ENCODE measurements around the gene FIGN.
A peak's percentile ranks its signal among the peaks of the same experiment; 100 is the strongest.

FIGN gene

GRCh38 chr2:163593982-163594381 is 141.8 kb downstream of the FIGN start:
- Histone ChIP-seq H3K36me3 (ENCODE audit: insufficient read depth, low read length) (no peaks in the 10 kb centered on the region), H3K27ac (no peak overlapping the region), H3K9ac (ENCODE audit: insufficient read length) (no peak overlapping the region), H3K9me3 (ENCODE audit: low read depth, low read length) (no peaks in the 10 kb centered on the region), H3K4me3 (peak overlapping the region; percentile 9; the same call in 1 of the 2 replicates)
- no peak for DNase-seq (ENCODE audit: low read depth, low spot score)
- TF ChIP-seq POLR2AphosphoS5 (IDR thresholded peaks at IDR 0.05; ENCODE audit: borderline replicate concordance, low read depth, low read length), result no peak
- TF ChIP-seq EZH2 (IDR thresholded peaks at IDR 0.05), result no peak
- TF ChIP-seq FOXP2 (optimal IDR thresholded peaks at IDR 0.05; ENCODE audit: control extremely low read depth, extremely low read length, insufficient read depth), result no peak

- Histone ChIP-seq H3K27ac (no peak overlapping the region), H3K4me3 (no peak overlapping the region), H3K9me3 (ENCODE audit: low read depth, low read length) (no peaks in the 10 kb centered on the region), H3K36me3 (ENCODE audit: insufficient read depth, low read length) (no peaks in the 10 kb centered on the region), H3K9ac (ENCODE audit: insufficient read length) (no peak overlapping the region)
- TF ChIP-seq POLR2AphosphoS5 (IDR thresholded peaks at IDR 0.05; ENCODE audit: borderline replicate concordance, low read depth, low read length) (no peak), FOXP2 (optimal IDR thresholded peaks at IDR 0.05; ENCODE audit: control extremely low read depth, extremely low read length, insufficient read depth) (no peak), EZH2 (IDR thresholded peaks at IDR 0.05) (no peak)
- no peak for DNase-seq (ENCODE audit: low read depth, low spot score)
These were observed 142.7 kb downstream of the FIGN start for GRCh38 chr2:163592954-163593622.

- no peak overlapping the region for H3K4me3 ChIP-seq
- no peak overlapping the region for H3K27ac ChIP-seq
- TF ChIP-seq POLR2AphosphoS5 (IDR thresholded peaks at IDR 0.05; ENCODE audit: borderline replicate concordance, low read depth, low read length) (no peak), EZH2 (IDR thresholded peaks at IDR 0.05) (no peak), FOXP2 (optimal IDR thresholded peaks at IDR 0.05; ENCODE audit: control extremely low read depth, extremely low read length, insufficient read depth) (no peak)
- DNase-seq (ENCODE audit: low read depth, low spot score), result no peak
- no peaks in the 10 kb centered on the region for H3K36me3 ChIP-seq (ENCODE audit: insufficient read depth, low read length)
- H3K9me3 ChIP-seq (ENCODE audit: low read depth, low read length), result no peaks in the 10 kb centered on the region
- H3K9ac ChIP-seq (ENCODE audit: insufficient read length), result no peak overlapping the region
These were observed 144.3 kb downstream of the FIGN start for GRCh38 chr2:163591461-163591860.

GRCh38 chr2:163580757-163581156 is 155.1 kb downstream of the FIGN start:
- Histone ChIP-seq H3K27ac (no peak overlapping the region), H3K36me3 (ENCODE audit: insufficient read depth, low read length) (no peaks in the 10 kb centered on the region), H3K4me3 (no peak overlapping the region), H3K9me3 (ENCODE audit: low read depth, low read length) (no peaks in the 10 kb centered on the region), H3K9ac (ENCODE audit: insufficient read length) (no peak overlapping the region)
- TF ChIP-seq POLR2AphosphoS5 (IDR thresholded peaks at IDR 0.05; ENCODE audit: borderline replicate concordance, low read depth, low read length), result no peak
- TF ChIP-seq EZH2 (IDR thresholded peaks at IDR 0.05), result no peak
- TF ChIP-seq FOXP2 (optimal IDR thresholded peaks at IDR 0.05; ENCODE audit: control extremely low read depth, extremely low read length, insufficient read depth), result no peak
- no peak for DNase-seq (ENCODE audit: low read depth, low spot score)

GRCh38 chr2:163574309-163574708 is 161.5 kb downstream of the FIGN start:
- Histone ChIP-seq H3K36me3 (ENCODE audit: insufficient read depth, low read length) (no peaks in the 10 kb centered on the region), H3K4me3 (no peak overlapping the region), H3K27ac (no peak overlapping the region), H3K9me3 (ENCODE audit: low read depth, low read length) (no peaks in the 10 kb centered on the region), H3K9ac (ENCODE audit: insufficient read length) (no peak overlapping the region)
- TF ChIP-seq EZH2 (IDR thresholded peaks at IDR 0.05), result no peak
- no peak for TF ChIP-seq FOXP2 (optimal IDR thresholded peaks at IDR 0.05; ENCODE audit: control extremely low read depth, extremely low read length, insufficient read depth)
- TF ChIP-seq POLR2AphosphoS5 (IDR thresholded peaks at IDR 0.05; ENCODE audit: borderline replicate concordance, low read depth, low read length), result no peak
- DNase-seq (ENCODE audit: low read depth, low spot score), result no peak

- DNase-seq (ENCODE audit: low read depth, low spot score), result no peak
- H3K9ac ChIP-seq (ENCODE audit: insufficient read length), result no peak overlapping the region
- no peaks in the 10 kb centered on the region for H3K9me3 ChIP-seq (ENCODE audit: low read depth, low read length)
- no peak overlapping the region for H3K4me3 ChIP-seq
- H3K36me3 ChIP-seq (ENCODE audit: insufficient read depth, low read length), result no peaks in the 10 kb centered on the region
- TF ChIP-seq FOXP2 (optimal IDR thresholded peaks at IDR 0.05; ENCODE audit: control extremely low read depth, extremely low read length, insufficient read depth), result no peak
- no peak for TF ChIP-seq EZH2 (IDR thresholded peaks at IDR 0.05)
- no peak for TF ChIP-seq POLR2AphosphoS5 (IDR thresholded peaks at IDR 0.05; ENCODE audit: borderline replicate concordance, low read depth, low read length)
- no peak overlapping the region for H3K27ac ChIP-seq
These were observed 162.2 kb downstream of the FIGN start for GRCh38 chr2:163573652-163574051.

GRCh38 chr2:163572850-163573249 is 163.0 kb downstream of the FIGN start:
- no peaks in the 10 kb centered on the region for H3K36me3 ChIP-seq (ENCODE audit: insufficient read depth, low read length)
- no peak overlapping the region for H3K27ac ChIP-seq
- DNase-seq (ENCODE audit: low read depth, low spot score), result no peak
- TF ChIP-seq POLR2AphosphoS5 (IDR thresholded peaks at IDR 0.05; ENCODE audit: borderline replicate concordance, low read depth, low read length) (no peak), EZH2 (IDR thresholded peaks at IDR 0.05) (no peak), FOXP2 (optimal IDR thresholded peaks at IDR 0.05; ENCODE audit: control extremely low read depth, extremely low read length, insufficient read depth) (no peak)
- H3K9ac ChIP-seq (ENCODE audit: insufficient read length), result no peak overlapping the region
- H3K9me3 ChIP-seq (ENCODE audit: low read depth, low read length), result no peaks in the 10 kb centered on the region
- H3K4me3 ChIP-seq, result no peak overlapping the region

- Histone ChIP-seq H3K36me3 (ENCODE audit: insufficient read depth, low read length) (no peaks in the 10 kb centered on the region), H3K27ac (no peak overlapping the region)
- DNase-seq (ENCODE audit: low read depth, low spot score), result no peak
These were observed 164.2 kb downstream of the FIGN start for GRCh38 chr2:163571423-163572102.

More at GRCh38 chr2:163571423-163572102, 164.2 kb downstream of the FIGN start:
- TF ChIP-seq EZH2 (IDR thresholded peaks at IDR 0.05) (no peak), FOXP2 (optimal IDR thresholded peaks at IDR 0.05; ENCODE audit: control extremely low read depth, extremely low read length, insufficient read depth) (no peak), POLR2AphosphoS5 (IDR thresholded peaks at IDR 0.05; ENCODE audit: borderline replicate concordance, low read depth, low read length) (no peak)
- no peak overlapping the region for H3K4me3 ChIP-seq
- H3K9me3 ChIP-seq (ENCODE audit: low read depth, low read length), result no peaks in the 10 kb centered on the region
- no peak overlapping the region for H3K9ac ChIP-seq (ENCODE audit: insufficient read length)

Measured in SK-N-MC (cell line).